ENCODE measurements around the gene TRIOBP.

The TRIOBP gene

DNA sequence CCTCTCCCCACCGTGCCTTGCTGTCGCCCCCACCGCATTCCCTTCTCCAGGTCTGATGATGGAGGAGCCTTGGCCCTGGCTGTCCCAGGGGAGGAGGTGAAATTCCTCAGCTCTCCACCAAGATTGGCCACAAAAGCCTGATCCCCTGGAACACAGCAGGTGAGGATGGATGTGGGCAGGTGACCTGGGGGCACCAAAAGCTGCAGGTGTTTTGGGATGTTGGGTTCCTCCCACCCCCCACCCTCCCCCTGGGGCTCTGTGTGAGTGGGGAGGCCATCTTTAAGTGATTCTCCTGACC is 639 bp downstream of the TRIOBP start:
- Histone ChIP-seq H3K27ac (ENCODE audit: low read depth, low read length) (peak overlapping the region; percentile 74), H3K4me3 (ENCODE audit: low read length) (peak overlapping the region; percentile 75), H3K4me1 (ENCODE audit: insufficient read depth, low read length) (no peaks in the 10 kb centered on the region), H3K27me3 (ENCODE audit: insufficient read depth, low read length) (no peaks in the 10 kb centered on the region), H3K9ac (ENCODE audit: low read depth, low read length) (peak overlapping the region; percentile 74), H3K36me3 (ENCODE audit: insufficient read depth, low read length) (peaks cover 45% of the 10 kb centered on the region), H3K9me3 (ENCODE audit: insufficient read depth, low read depth, low read length) (no peaks in the 10 kb centered on the region)
- WGBS: 0% methylated on average over 3 of the region's 3 CpGs

- no peak overlapping the region for H3K27ac ChIP-seq (ENCODE audit: low read depth, low read length)
- WGBS: 93% methylated on average over 8 of the region's 8 CpGs
- H3K4me3 ChIP-seq (ENCODE audit: low read length): no peak overlapping the region
- no peaks in the 10 kb centered on the region for H3K27me3 ChIP-seq (ENCODE audit: insufficient read depth, low read length)
- H3K9ac ChIP-seq (ENCODE audit: low read depth, low read length): no peak overlapping the region
- no peaks in the 10 kb centered on the region for H3K4me1 ChIP-seq (ENCODE audit: insufficient read depth, low read length)
- no peaks in the 10 kb centered on the region for H3K9me3 ChIP-seq (ENCODE audit: insufficient read depth, low read depth, low read length)
- peaks cover 71% of the 10 kb centered on the region for H3K36me3 ChIP-seq (ENCODE audit: insufficient read depth, low read length)
Observed at GRCh38 chr22:37701141-37701786, 4.4 kb downstream of the TRIOBP start.

DNA sequence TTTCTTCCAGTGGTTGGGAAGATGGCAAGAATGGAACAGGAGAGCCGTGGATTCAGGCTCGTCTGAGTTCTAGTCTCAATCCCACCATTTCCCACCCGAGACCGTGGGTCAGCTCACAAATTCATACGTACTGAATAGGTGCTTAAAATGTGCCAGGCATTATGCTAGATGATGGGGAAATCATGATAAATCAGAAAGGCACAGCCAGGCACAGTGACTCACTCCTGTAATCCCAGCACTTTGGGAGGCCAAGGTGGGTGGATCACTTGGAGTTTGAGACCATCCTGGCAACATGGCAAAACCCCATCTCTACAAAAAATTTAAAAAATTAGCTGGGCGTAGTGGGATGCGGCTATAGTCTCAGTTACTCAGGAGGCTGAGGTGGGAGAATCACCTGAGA is 7.1 kb downstream of the TRIOBP start:
- WGBS: 93% methylated on average over 7 of the region's 7 CpGs
- Histone ChIP-seq H3K9ac (ENCODE audit: low read depth, low read length) (no peak overlapping the region), H3K9me3 (ENCODE audit: insufficient read depth, low read depth, low read length) (no peaks in the 10 kb centered on the region), H3K4me3 (ENCODE audit: low read length) (no peak overlapping the region), H3K36me3 (ENCODE audit: insufficient read depth, low read length) (peaks cover 77% of the 10 kb centered on the region), H3K4me1 (ENCODE audit: insufficient read depth, low read length) (no peaks in the 10 kb centered on the region), H3K27ac (ENCODE audit: low read depth, low read length) (no peak overlapping the region), H3K27me3 (ENCODE audit: insufficient read depth, low read length) (no peaks in the 10 kb centered on the region)

DNA sequence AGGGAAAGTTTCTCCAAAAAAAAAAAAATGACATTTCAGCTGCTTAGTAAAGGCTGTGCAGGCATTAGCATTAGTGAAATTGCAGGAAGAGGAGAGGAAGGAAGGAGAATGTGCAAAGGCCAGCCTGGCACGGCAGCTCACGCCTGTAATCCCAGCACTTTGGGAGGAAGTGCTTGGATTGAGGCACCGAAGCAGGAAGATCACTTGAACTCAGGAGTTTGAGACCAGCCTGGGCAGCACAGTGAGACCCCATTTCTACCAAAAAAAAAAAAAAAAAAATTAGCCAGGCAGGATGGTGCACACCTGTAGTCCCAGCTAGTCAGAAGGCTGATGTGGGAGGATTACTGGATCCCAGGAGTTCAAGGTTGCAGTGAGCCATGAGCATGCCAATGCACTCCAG is 7.8 kb downstream of the TRIOBP start:
- Histone ChIP-seq H3K27me3 (ENCODE audit: insufficient read depth, low read length) (no peaks in the 10 kb centered on the region), H3K4me1 (ENCODE audit: insufficient read depth, low read length) (no peaks in the 10 kb centered on the region), H3K4me3 (ENCODE audit: low read length) (no peak overlapping the region), H3K9ac (ENCODE audit: low read depth, low read length) (no peak overlapping the region), H3K36me3 (ENCODE audit: insufficient read depth, low read length) (peaks cover 75% of the 10 kb centered on the region), H3K27ac (ENCODE audit: low read depth, low read length) (no peak overlapping the region), H3K9me3 (ENCODE audit: insufficient read depth, low read depth, low read length) (no peaks in the 10 kb centered on the region)
- 96% methylated on average over 3 of the region's 3 CpGs for WGBS

DNA sequence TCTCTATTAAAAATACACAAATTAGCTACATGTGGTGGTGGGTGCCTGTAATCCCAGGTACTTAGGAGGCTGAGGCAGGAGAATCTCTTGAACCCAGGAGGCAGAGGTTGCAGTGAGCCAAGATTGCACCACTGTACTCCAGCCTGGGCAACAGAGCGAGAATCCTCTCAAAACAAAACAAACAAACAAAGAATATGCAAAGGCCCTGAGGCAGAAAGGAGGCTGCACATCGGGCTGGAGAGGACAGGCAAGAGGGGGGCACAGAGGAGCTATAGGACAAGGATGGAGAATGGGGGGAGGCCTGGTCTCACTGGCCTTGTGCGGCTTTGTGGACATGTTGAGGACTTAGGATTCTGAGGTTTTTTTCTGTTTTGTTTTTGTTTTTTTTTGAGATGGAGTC is 8.4 kb downstream of the TRIOBP start:
- Histone ChIP-seq H3K4me3 (ENCODE audit: low read length) (no peak overlapping the region), H3K4me1 (ENCODE audit: insufficient read depth, low read length) (no peaks in the 10 kb centered on the region), H3K9me3 (ENCODE audit: insufficient read depth, low read depth, low read length) (no peaks in the 10 kb centered on the region), H3K9ac (ENCODE audit: low read depth, low read length) (no peak overlapping the region), H3K27me3 (ENCODE audit: insufficient read depth, low read length) (no peaks in the 10 kb centered on the region), H3K27ac (ENCODE audit: low read depth, low read length) (no peak overlapping the region), H3K36me3 (ENCODE audit: insufficient read depth, low read length) (peaks cover 77% of the 10 kb centered on the region)
- WGBS: 88% methylated on average over 3 of the region's 3 CpGs

GRCh38 chr22:37708580-37709444 is 12.0 kb downstream of the TRIOBP start:
- H3K27ac ChIP-seq (ENCODE audit: low read depth, low read length): no peak overlapping the region
- no peaks in the 10 kb centered on the region for H3K9me3 ChIP-seq (ENCODE audit: insufficient read depth, low read depth, low read length)
- no peaks in the 10 kb centered on the region for H3K4me1 ChIP-seq (ENCODE audit: insufficient read depth, low read length)
- WGBS: 94% methylated on average over 25 of the region's 25 CpGs
- no peaks in the 10 kb centered on the region for H3K27me3 ChIP-seq (ENCODE audit: insufficient read depth, low read length)
- peaks cover 69% of the 10 kb centered on the region for H3K36me3 ChIP-seq (ENCODE audit: insufficient read depth, low read length)
- no peak overlapping the region for H3K4me3 ChIP-seq (ENCODE audit: low read length)
- no peak overlapping the region for H3K9ac ChIP-seq (ENCODE audit: low read depth, low read length)

DNA sequence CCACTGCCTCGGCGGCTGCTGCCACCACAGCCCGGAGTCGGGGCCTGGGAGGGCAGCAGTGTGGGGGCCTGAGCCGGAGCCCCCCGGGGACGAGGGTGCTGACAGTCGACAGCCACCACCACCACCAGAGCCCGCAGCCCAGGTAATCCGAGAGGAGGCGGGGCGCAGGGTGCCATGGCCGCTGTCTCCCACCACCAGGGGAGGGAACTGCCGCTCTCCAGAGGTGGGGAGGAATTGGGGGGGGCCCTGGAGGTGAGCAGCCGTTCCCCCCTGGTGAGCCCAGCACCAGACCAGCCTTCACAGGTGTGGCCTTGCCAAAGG is 12.6 kb downstream of the TRIOBP start:
- Histone ChIP-seq H3K9ac (ENCODE audit: low read depth, low read length) (no peak overlapping the region), H3K36me3 (ENCODE audit: insufficient read depth, low read length) (peaks cover 67% of the 10 kb centered on the region), H3K4me1 (ENCODE audit: insufficient read depth, low read length) (no peaks in the 10 kb centered on the region), H3K27ac (ENCODE audit: low read depth, low read length) (no peak overlapping the region), H3K27me3 (ENCODE audit: insufficient read depth, low read length) (no peaks in the 10 kb centered on the region), H3K4me3 (ENCODE audit: low read length) (no peak overlapping the region), H3K9me3 (ENCODE audit: insufficient read depth, low read depth, low read length) (no peaks in the 10 kb centered on the region)
- WGBS: 92% methylated on average over 15 of the region's 15 CpGs

GRCh38 chr22:37710675-37711074 is 13.8 kb downstream of the TRIOBP start:
- no peaks in the 10 kb centered on the region for H3K9me3 ChIP-seq (ENCODE audit: insufficient read depth, low read depth, low read length)
- peaks cover 59% of the 10 kb centered on the region for H3K36me3 ChIP-seq (ENCODE audit: insufficient read depth, low read length)
- no peak overlapping the region for H3K4me3 ChIP-seq (ENCODE audit: low read length)
- H3K9ac ChIP-seq (ENCODE audit: low read depth, low read length): no peak overlapping the region
- H3K4me1 ChIP-seq (ENCODE audit: insufficient read depth, low read length): no peaks in the 10 kb centered on the region
- no peaks in the 10 kb centered on the region for H3K27me3 ChIP-seq (ENCODE audit: insufficient read depth, low read length)
- H3K27ac ChIP-seq (ENCODE audit: low read depth, low read length): no peak overlapping the region
- WGBS: 93% methylated on average over 3 of the region's 3 CpGs

GRCh38 chr22:37711490-37711889 is 14.6 kb downstream of the TRIOBP start:
- Histone ChIP-seq H3K36me3 (ENCODE audit: insufficient read depth, low read length) (peaks cover 57% of the 10 kb centered on the region), H3K27me3 (ENCODE audit: insufficient read depth, low read length) (no peaks in the 10 kb centered on the region), H3K27ac (ENCODE audit: low read depth, low read length) (no peak overlapping the region), H3K9ac (ENCODE audit: low read depth, low read length) (no peak overlapping the region), H3K4me1 (ENCODE audit: insufficient read depth, low read length) (no peaks in the 10 kb centered on the region), H3K4me3 (ENCODE audit: low read length) (no peak overlapping the region), H3K9me3 (ENCODE audit: insufficient read depth, low read depth, low read length) (no peaks in the 10 kb centered on the region)
- WGBS: 94% methylated on average over 8 of the region's 10 CpGs

DNA sequence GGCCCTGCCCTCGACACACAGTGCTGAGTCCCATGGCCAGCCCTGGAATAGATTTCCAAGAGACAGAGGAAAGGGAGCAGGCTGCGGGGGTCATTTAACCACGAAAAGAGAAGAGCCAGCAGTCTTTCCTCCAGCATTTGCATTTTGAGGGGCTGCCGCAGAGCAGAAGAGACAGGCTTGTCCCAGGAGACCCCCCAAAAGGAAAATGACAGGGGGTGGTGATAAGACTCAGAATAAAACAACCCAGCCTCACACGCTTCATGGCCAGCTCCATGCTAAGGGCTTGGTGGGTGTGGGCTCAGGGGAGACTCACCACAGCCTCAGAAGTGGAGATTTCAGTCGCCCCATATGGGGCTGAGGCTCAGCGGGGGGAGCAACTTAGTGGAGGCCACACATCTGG is 16.9 kb downstream of the TRIOBP start:
- 96% methylated on average over 7 of the region's 7 CpGs for WGBS
- no peak overlapping the region for H3K9ac ChIP-seq (ENCODE audit: low read depth, low read length)
- H3K4me1 ChIP-seq (ENCODE audit: insufficient read depth, low read length): no peaks in the 10 kb centered on the region
- H3K27me3 ChIP-seq (ENCODE audit: insufficient read depth, low read length): no peaks in the 10 kb centered on the region
- no peaks in the 10 kb centered on the region for H3K9me3 ChIP-seq (ENCODE audit: insufficient read depth, low read depth, low read length)
- H3K4me3 ChIP-seq (ENCODE audit: low read length): no peak overlapping the region
- no peak overlapping the region for H3K27ac ChIP-seq (ENCODE audit: low read depth, low read length)
- H3K36me3 ChIP-seq (ENCODE audit: insufficient read depth, low read length): peaks cover 58% of the 10 kb centered on the region

DNA sequence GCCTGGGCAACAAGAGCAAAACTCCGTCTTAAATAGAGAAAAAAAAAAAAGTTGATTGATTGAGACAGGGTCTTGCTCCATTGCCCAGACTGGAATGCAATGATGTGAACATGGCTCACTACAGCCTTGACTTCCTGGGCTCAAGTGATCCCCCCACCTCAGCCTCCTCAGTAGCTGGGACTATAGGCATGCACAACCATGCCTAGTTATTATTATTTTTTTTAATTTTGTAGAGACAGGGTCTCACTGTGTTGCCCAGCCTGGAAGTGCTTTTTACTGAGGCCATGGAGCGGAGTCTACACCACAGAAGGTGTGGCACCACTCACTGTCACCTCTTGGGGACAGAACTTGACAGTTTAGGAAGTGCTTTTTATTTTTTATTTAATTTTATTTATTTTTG is 17.8 kb downstream of the TRIOBP start:
- H3K4me1 ChIP-seq (ENCODE audit: insufficient read depth, low read length): no peaks in the 10 kb centered on the region
- H3K27ac ChIP-seq (ENCODE audit: low read depth, low read length): no peak overlapping the region
- H3K27me3 ChIP-seq (ENCODE audit: insufficient read depth, low read length): no peaks in the 10 kb centered on the region
- no peaks in the 10 kb centered on the region for H3K9me3 ChIP-seq (ENCODE audit: insufficient read depth, low read depth, low read length)
- peaks cover 54% of the 10 kb centered on the region for H3K36me3 ChIP-seq (ENCODE audit: insufficient read depth, low read length)
- no peak overlapping the region for H3K9ac ChIP-seq (ENCODE audit: low read depth, low read length)
- H3K4me3 ChIP-seq (ENCODE audit: low read length): no peak overlapping the region
- WGBS: 98% methylated on average over 2 of the region's 2 CpGs

Measured in HUES64 (cell line).